GM18870 (cell line): ENCODE measurements around the gene DND1.
A peak's percentile ranks its signal among the peaks of the same experiment; 100 is the strongest.
"Not testable (repeated sequence)": the region's sequence is repeated elsewhere in the genome, so short reads cannot be mapped to it uniquely, and the experiment has no call there.

Source experiments
- ATAC-seq: cut with Tn5 transposase; IDR thresholded peaks from one replicate; pipeline ENCODE4 v1.9.1; 2021; ENCODE audit warnings: moderate library complexity; ENCODE audit not compliant: unreplicated experiment

Gene DND1

GRCh38 chr5:140631831-140632365, 41.5 kb downstream of the DND1 start:
- peak; percentile 29 for ATAC-seq

DNA sequence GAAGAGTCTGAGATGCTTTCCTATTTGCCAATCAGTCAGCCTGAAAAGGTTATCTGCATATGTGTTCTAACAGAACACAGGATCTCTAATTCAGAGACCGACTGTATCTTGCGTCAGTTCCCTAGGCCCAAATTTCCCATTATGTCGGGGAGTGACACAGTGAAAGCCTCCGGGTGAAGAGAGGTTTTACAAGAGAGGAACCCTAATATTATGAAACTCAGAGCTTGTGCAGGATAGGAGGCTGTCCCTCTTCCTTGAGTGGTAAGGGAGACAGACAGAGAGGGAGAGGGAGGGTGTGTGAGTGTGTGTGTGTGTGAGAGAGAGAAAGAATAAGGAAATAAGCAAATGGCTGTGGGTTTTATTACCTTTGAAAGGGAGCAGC, 42.3 kb downstream of the DND1 start:
- no peak for ATAC-seq

- no peak for ATAC-seq
Observed at GRCh38 chr5:140630292-140631035, 42.9 kb downstream of the DND1 start.

- no peak for ATAC-seq
Observed at GRCh38 chr5:140628711-140629110, 44.7 kb downstream of the DND1 start.

GRCh38 chr5:140627972-140628371, 45.4 kb downstream of the DND1 start:
- no peak for ATAC-seq

- not testable (repeated sequence) for ATAC-seq
Observed at GRCh38 chr5:140624886-140625285, 48.5 kb downstream of the DND1 start.

DNA sequence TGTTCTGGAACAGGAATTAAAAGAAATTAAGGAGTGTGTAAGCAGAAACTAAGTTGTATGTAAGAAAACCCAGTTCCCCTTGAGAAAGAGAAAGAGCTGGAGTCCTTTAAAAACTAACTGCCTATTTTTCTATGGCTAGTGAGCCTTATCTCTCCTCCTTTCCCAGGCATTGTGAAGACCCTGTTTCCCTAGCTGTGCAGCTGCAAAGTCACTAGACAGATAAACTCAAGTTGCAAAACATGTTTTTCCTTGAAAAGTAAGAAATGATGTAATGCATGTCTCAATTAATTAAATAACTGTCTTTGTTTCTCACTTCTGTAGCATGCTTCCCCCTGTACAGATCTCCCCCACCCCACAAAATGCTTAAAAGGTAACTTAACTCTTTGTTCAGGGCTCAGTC, 50.3 kb downstream of the DND1 start:
- ATAC-seq = not testable (repeated sequence)

DNA sequence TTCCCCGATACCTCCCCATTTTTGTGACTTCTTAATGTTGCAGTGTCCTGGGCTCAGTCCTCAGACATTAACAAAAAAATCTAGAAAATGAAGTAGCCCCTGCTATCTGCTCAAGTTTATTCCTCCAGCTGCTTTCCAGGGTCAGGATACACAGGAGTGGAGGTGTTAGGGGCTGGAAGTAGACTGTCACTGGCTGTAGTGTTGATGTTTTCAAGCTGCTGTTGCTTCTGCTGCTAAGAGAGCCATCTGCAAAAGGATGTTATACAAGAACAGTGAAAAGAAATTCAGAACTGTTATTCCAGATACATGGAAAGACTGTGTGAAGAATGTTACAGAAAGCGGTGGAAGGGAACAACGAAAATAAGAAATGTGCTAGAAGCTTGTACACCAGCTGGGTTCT, 51.1 kb downstream of the DND1 start:
- ATAC-seq = no peak
